ENCODE measurements around the gene HTR3B.
"Not testable (repeated sequence)": the region's sequence is repeated elsewhere in the genome, so short reads cannot be mapped to it uniquely, and the experiment has no call there.

HTR3B gene

GRCh38 chr11:113946162-113946561 is 41.6 kb downstream of the HTR3B start:
- DNase-seq (ENCODE audit: low read depth in 2 of 2) = not testable (repeated sequence)

GRCh38 chr11:113947994-113948393 is 43.4 kb downstream of the HTR3B start:
- DNase-seq (ENCODE audit: low read depth in 2 of 2) = no peak

DNA sequence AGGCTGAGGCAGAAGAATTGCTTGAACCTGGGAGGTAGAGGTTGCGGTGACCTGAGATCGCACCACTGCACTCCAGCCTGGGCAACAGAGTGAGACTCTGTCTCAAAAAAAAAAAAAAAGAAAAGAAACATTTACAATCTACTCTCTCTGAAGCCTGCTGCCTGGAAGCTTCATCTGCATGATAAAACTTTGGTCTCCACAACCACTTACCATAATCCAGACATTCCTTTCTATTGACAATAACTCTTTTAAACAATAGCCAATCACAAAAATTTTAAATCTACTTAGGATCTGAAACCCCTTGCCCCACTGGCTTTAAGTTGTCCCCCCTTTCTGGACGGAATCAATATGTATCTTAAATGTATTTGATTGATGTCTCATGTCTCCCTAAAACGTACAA is 45.3 kb downstream of the HTR3B start:
- no peak for DNase-seq (ENCODE audit: low read depth in 2 of 2)

DNA sequence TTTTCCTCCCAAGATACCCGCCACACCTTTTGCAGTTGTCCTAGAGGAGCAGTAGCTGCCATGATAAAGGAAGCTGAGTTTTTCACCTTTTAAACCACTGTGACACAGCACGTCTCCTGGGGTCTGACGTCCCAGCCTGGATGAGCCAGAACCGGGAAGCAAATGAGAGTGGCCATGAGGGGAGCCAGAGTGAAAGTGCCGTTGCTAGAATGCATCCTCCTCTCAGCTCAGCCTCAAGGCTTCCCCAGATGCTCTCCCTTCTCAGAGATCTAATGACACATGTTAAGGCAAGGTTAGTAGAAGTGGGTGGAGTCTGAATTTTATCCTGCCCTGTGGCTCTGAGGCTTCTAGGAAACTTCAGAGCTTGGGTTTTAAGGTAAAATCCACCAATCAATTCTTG is 46.9 kb downstream of the HTR3B start:
- no peak for DNase-seq (ENCODE audit: low read depth in 2 of 2)

GRCh38 chr11:113952070-113952469 is 47.5 kb downstream of the HTR3B start:
- no peak for DNase-seq (ENCODE audit: low read depth in 2 of 2)

DNA sequence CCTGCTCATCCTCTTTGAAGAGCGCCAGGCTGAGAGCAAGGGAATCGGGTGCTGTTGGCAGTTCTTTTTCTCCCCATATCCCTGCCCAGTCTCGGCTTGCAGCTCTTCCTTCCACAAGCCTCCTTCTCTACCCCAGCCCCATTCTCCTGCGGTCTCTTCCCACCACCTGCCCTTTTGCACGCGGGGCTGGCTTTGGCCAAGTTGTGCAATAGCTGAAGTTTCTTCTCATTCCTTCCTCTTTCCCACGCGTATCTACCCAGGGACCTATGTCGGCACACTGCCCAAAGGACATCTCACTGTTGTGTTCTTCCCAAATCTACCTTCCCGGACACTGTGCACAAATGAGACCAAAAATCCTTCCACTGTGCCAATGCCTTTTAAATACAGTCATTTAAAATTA is 48.0 kb downstream of the HTR3B start:
- DNase-seq (ENCODE audit: low read depth in 2 of 2) = no peak

DNA sequence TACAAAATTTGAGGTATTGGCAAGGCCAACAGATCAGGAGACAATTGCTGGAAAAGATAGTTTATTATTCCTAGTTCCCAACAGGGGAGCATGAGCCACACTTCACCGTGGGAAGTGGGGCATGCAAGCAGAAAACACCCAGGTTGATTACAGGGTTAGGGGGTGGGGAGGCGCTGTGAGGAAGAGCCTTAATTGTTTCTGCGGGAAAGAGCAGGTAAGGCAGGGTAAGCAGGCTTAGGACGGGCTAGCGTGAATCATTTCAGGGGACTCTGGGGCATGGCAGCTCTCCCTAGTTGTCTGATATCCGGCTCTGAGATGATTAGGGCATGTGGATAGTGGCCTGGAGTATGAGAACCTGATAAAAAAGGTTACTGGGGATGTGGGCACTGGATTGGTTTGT is 49.6 kb downstream of the HTR3B start:
- no peak for DNase-seq (ENCODE audit: low read depth in 2 of 2)

GRCh38 chr11:113956986-113957385 is 52.4 kb downstream of the HTR3B start:
- no peak for DNase-seq (ENCODE audit: low read depth in 2 of 2)

- DNase-seq (ENCODE audit: low read depth in 2 of 2) = no peak
These were observed 56.2 kb downstream of the HTR3B start for GRCh38 chr11:113960702-113961330.

DNA sequence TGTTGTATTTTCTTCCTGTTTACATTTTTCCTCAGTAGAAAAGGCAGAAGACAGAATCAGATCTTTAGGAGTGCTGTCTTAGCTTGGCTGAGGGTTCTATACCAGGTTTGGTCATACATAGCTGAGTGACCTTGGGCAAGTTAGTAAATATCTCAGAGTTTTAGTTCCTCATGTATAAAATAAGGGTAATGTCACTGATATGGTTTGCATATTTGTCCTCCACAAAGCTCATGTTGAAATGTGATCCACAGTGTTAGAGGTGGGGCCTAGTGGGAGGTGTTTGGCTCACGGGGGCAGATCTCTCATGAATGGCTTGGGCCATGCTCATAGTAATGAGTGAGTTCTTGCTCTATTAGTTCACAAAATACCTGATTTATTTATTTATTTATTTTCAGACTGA is 62.8 kb downstream of the HTR3B start:
- no peak for DNase-seq (ENCODE audit: low read depth in 2 of 2)

DNA sequence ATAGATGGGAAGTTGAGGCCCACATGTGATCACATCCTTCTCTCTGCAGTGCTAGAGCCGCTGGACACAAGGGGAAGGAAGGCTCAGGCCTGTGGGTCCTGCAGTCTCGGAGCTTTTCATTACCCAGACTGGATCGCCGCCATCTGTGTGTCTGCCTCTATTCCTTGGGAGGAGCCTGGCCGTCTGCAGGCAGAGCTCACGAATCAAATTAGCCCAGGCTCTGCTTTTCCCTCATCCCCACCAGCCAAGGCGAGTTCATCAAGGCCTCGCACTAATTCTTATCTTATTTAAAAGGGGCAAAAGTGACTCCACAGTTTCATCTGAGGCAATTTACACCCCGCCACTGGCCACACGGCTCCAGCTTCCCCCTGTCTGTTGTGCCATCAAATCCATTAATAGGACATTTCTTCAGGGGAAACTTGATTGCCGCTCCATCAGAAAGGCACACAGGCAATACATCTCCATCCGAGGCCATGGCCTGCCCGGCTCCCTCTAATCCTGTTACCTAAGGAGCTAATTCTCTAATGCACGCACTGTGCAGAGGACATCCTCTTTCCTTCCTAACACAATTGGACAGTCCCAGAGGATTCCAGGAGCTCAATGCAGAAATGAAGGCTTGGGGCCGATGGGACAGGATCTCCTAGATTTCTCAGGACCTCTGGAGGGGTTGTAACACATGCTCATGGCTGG is 67.1 kb downstream of the HTR3B start:
- DNase-seq (ENCODE audit: low read depth in 2 of 2) = no peak

GRCh38 chr11:113974741-113975470 is 70.3 kb downstream of the HTR3B start, which contains the start of gene HTR3A:
TSS of gene HTR3A (plus strand) at chr11:113975108. CDS start at chr11:113975326, 218 bp downstream.
- no peak for DNase-seq (ENCODE audit: low read depth in 2 of 2)

GRCh38 chr11:113977071-113977490 is 72.5 kb downstream of the HTR3B start:
- DNase-seq (ENCODE audit: low read depth in 2 of 2) = no peak

DNA sequence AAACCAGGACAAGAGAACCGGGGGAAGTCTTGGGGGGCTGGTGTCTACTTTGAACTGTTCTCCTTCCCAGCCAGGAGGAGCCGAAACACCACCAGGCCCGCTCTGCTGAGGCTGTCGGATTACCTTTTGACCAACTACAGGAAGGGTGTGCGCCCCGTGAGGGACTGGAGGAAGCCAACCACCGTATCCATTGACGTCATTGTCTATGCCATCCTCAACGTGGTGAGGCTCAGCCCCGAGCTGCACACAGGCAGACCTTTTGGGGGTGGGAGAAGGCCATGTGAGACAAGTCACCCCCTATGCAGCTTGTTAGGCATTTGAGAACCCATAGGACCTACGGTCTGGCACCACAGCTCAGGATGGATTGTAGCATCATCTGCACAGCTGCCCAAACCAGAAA is 73.1 kb downstream of the HTR3B start:
- no peak for DNase-seq (ENCODE audit: low read depth in 2 of 2)

- no peak for DNase-seq (ENCODE audit: low read depth in 2 of 2)
These were observed 74.8 kb downstream of the HTR3B start for GRCh38 chr11:113979431-113979830.

- DNase-seq (ENCODE audit: low read depth in 2 of 2) = no peak
These were observed 76.2 kb downstream of the HTR3B start for GRCh38 chr11:113980785-113981184.

DNA sequence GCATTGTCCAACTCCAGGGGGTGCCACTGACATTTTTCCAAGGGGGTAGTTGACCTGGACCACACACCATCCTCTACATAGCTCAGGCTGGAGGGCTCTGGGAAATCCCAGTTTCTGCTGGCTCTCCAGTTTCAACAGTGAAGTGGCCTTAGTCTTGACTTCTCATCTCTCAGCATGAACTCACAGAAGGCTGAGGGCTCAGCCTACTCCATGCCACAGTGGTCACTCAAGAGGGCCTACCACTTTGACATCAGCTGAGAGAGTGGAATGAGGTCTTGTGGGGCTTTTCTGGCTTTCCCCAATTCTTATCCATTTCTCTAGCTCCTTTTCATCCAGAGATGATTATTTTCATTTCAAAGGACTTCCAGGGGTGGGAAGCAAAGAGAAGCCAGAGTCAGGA is 77.7 kb downstream of the HTR3B start:
- DNase-seq (ENCODE audit: low read depth in 2 of 2) = no peak

DNA sequence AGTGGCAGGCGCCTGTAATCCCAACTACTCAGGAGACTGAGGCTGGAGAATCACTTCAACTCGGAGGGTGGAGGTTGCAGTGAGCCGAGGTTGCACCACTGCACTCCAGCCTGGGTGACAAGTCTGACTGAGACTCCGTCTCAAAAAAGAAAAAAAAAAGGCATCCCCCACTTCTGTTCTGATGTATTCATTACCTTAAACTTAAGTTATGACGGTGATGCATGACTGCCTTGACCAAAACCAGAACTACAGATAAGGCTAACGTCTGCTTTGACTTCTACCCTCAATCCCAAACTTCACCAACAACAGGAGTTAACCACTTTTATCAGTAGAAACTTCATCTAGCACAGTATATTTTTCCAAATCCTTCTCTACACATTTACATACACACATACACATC is 80.2 kb downstream of the HTR3B start:
- no peak for DNase-seq (ENCODE audit: low read depth in 2 of 2)

DNA sequence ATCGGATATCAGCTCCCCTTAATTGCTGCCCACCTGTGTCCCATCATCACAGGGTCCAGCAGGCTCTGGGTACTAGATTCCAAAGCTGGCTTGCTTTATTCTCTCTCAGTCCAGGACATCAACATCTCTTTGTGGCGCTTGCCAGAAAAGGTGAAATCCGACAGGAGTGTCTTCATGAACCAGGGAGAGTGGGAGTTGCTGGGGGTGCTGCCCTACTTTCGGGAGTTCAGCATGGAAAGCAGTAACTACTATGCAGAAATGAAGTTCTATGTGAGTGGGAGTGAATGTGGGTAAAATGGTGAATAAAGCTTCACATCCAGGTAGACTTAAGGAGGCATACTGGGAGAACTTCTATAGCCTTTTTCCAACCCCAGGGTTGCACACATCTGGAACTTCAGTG is 81.3 kb downstream of the HTR3B start:
- no peak for DNase-seq (ENCODE audit: low read depth in 2 of 2)

DNA sequence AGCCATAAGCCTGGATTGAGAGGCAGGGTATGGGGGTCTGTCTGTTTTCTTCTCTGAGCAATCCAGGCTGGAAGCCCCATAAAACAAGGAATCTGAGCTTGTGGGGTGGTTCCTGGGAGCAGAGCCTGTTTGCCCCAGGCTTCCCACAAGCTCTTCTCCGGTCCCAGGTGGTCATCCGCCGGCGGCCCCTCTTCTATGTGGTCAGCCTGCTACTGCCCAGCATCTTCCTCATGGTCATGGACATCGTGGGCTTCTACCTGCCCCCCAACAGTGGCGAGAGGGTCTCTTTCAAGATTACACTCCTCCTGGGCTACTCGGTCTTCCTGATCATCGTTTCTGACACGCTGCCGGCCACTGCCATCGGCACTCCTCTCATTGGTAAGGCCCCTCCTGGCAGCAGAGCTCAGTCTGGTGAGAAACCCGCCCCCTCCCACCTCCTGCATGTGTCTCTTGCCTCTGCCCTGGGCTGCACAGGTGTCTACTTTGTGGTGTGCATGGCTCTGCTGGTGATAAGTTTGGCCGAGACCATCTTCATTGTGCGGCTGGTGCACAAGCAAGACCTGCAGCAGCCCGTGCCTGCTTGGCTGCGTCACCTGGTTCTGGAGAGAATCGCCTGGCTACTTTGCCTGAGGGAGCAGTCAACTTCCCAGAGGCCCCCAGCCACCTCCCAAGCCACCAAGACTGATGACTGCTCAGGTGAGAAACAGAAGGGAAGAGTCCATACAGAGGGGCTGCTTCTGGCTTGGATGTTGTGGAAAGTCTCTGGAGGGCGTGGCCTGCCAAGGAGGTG is 82.0 kb downstream of the HTR3B start:
- DNase-seq (ENCODE audit: low read depth in 2 of 2) = no peak

DNA sequence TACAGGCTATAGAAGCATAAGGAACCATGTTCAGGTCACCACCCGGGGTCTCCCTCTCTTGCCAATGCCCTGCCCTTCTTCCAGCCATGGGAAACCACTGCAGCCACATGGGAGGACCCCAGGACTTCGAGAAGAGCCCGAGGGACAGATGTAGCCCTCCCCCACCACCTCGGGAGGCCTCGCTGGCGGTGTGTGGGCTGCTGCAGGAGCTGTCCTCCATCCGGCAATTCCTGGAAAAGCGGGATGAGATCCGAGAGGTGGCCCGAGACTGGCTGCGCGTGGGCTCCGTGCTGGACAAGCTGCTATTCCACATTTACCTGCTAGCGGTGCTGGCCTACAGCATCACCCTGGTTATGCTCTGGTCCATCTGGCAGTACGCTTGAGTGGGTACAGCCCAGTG is 84.8 kb downstream of the HTR3B start:
- DNase-seq (ENCODE audit: low read depth in 2 of 2) = no peak

DNA sequence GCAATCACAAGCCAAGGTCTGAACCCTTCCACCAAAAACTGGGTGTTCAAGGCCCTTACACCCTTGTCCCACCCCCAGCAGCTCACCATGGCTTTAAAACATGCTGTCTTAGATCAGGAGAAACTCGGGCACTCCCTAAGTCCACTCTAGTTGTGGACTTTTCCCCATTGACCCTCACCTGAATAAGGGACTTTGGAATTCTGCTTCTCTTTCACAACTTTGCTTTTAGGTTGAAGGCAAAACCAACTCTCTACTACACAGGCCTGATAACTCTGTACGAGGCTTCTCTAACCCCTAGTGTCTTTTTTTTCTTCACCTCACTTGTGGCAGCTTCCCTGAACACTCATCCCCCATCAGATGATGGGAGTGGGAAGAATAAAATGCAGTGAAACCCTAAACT is 85.3 kb downstream of the HTR3B start:
- DNase-seq (ENCODE audit: low read depth in 2 of 2) = no peak
